Thyroid gland (tissue), 4 donors: Measurements from ENCODE around the gene PKN1.

Source experiments
- POLR2A ChIP-seq, 2 donors: fragments of 450-650 bp; IDR thresholded peaks; one replicate each; pipeline ENCODE4 v1.6.1; 2017; ENCODE audit warnings: antibody characterized with exemption in 2 of 2, mild to moderate bottlenecking in 2 of 2, moderate library complexity in 1 of 2
- TF ChIP-seq, protein P1 (sequence below), 6 experiments: fragments of 200-600 bp in 3 of 6; fragments of 450-650 bp in 3 of 6; sonication (generic) in 3 of 6; IDR thresholded peaks; one replicate each; pipeline ENCODE4 v1.5.1; 2016 to 2019; ENCODE audit warnings: antibody characterized with exemption in 6 of 6, mild to moderate bottlenecking in 2 of 6, inconsistent platforms in 1 of 6, moderate library complexity in 1 of 6

DNA sequence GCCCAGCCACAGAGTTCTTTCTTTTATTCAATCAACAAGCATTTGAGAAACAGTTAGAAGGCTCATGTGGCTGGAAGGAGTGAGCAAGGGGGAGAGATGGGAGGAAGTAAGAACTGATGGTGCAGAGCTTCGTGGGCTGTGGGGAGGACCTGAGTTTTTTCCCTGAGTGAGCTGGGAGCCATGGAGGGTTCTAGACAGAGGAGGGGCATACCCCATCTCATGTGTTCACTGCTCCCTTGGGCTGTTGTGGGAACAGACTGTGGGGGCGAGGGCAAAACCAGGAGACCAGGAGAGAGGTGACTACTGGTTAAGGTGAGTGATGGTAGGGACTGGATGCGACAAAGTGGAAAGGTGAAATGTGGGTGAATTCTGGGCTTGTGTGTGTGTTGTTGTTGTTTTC is 2.4 kb upstream of the PKN1 start:
- TF ChIP-seq, protein P1, sequence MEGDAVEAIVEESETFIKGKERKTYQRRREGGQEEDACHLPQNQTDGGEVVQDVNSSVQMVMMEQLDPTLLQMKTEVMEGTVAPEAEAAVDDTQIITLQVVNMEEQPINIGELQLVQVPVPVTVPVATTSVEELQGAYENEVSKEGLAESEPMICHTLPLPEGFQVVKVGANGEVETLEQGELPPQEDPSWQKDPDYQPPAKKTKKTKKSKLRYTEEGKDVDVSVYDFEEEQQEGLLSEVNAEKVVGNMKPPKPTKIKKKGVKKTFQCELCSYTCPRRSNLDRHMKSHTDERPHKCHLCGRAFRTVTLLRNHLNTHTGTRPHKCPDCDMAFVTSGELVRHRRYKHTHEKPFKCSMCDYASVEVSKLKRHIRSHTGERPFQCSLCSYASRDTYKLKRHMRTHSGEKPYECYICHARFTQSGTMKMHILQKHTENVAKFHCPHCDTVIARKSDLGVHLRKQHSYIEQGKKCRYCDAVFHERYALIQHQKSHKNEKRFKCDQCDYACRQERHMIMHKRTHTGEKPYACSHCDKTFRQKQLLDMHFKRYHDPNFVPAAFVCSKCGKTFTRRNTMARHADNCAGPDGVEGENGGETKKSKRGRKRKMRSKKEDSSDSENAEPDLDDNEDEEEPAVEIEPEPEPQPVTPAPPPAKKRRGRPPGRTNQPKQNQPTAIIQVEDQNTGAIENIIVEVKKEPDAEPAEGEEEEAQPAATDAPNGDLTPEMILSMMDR (IDR thresholded peaks at IDR 0.05): no peak
- TF ChIP-seq POLR2A (IDR thresholded peaks at IDR 0.05): no peak
